HG03342 (cell line): ENCODE data around the gene UBE2D2.

Experiments
- ATAC-seq: cut with Tn5 transposase; IDR thresholded peaks from one replicate; pipeline ENCODE4 v1.9.1; 2021; ENCODE audit warnings: mild to moderate bottlenecking, moderate library complexity; ENCODE audit not compliant: unreplicated experiment

Gene UBE2D2

DNA sequence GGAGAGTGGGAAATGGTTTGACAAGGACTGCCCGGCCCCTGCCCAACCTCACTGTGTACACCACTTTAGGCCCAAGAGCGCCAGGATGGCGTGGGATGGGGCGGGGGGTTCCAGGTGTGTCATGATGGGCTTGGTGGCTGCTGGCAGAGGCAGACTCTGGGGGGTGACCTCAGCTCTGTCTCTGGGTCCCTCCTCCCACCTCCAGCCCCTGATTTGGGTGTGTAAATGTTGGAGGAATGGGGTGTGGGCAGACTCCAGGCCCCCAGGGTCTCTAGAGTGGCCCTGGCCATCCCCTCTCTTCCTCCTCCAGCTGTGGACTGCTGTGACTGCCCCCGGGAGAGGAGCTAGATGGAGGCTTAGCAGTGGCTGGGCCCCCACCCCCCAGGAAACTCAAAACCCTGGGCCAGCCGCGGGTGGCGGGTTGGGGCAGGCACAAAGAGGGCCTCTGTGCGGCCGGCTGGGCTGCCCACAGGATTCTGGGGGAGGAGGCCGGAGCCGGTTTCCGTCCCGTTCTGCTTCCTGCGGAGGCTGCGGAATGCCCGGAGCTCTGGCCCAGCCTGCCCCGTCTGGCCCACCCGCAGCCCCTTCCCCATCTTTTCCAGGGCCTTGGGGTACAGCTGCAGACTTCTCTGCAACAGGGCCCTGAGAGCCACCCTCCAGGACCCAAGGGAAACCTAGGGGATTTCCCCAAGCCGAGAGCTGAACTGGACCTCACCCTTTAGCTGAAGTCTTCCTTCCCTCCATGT is 110.1 kb downstream of the UBE2D2 start:
- no peak for ATAC-seq

DNA sequence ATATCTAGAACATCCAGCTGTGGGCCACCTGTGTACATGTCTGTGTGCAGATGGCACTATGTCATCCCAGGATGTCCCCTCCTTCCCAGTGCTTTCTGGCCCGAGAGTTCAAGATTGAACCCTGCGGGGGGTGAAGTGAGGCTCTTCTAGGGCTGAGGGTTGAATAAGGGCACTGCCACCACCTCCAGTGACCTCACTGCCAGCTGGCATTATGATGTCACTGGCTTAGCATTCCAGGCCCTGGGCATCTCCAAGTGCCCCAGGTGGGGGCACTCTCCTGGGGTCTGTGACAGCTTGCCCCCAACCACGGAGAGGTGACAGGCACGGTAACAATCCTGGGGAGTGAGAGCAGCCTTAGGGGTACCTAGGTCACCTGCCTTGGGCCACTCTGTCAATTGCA is 114.1 kb downstream of the UBE2D2 start:
- ATAC-seq, result no peak

DNA sequence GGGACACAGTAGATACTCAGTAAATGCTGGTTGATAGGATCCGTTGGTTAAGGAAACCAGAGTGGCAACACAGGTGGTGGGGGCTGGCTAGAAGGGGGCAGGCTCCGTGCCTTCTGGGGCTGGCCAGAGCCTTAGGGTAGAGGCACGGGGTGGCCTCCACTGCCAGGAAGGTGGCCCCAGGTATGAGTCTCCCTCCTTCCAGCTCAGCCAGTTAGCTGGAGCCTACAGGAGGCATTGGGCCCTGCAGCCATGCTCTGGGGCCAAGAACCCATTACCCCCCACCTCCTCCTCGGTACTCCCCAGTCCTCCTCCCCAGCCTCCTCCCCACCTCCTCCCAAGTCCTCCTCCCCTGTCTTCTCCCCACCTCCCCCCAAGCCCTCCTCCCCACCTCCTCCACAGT is 114.7 kb downstream of the UBE2D2 start:
- no peak for ATAC-seq

DNA sequence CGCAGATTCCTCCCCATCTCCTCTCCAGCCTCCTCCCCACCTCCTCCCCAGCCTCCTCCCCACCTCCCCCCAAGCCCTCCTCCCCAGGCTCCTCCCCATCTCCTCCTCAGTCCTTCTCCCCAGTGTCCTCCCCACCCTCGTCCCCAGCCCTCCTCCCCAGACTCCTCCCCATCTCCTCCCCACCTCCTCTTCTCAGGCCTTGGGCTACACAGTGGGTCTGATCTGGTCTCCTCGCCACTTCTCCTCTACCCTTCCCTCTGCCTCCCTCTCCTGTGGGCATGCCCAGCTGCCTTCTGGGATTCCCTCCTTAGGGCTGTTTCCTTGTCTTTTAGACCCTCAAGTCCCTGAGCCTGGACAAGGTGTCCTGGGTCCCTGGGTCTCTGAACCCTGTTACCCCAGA is 115.3 kb downstream of the UBE2D2 start:
- no peak for ATAC-seq

DNA sequence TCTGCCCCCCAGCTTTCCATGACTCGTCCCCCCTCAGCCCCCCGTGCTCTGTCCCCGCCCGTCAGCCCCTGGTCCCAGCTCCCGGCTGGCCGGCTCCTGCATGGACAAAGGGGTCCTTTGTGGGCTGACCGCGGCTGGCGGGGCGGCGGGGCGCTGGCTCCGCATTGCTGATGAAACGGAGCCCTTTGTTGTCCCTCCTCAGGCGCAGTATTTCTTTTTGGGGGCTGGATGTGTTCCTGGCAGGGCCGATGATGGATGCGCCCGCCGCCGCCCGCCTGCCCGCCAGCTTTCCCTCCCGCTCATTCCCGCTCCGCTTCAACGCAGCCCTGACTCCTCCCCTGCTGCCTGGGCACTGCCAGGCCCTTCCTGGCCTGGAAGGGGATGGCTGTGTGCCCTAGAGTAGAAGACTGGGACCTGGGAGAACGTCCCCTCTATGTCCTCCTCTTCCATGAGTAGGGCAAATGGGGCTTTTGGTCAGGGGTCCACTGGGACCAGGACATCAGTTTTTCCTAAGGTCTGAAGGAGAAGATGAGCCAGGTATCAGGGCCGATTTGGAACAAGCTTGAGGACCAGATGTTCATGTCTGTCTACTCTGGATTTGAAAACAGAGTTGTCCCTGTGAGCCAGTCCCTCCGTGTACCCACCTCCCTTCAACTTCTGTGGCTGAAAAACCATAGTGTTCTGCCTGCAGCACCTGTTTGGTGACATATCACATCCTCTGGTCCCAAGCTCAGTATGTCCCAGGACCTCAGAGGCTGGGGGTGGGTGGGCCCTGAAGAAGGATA is 116.0 kb downstream of the UBE2D2 start:
- no peak for ATAC-seq
